A549 (cell line): ENCODE measurements around the gene COG5. TPM values are rescaled to one million over a fixed set of nuclear protein-coding genes. Genes with fewer than 3 reads are reported as not detected.

Source experiments
- ATAC-seq, 2 experiments: fragments of 200-7000 bp in 1 of 2; fragments of >200 bp in 1 of 2; cut with Nextera tagmentation in 1 of 2; cut with Tn5 transposase in 1 of 2; 3 replicates each; pipeline versions ENCODE4 v1.8.0 to v1.9.1; 2018 to 2020; ENCODE audit warnings: mild to moderate bottlenecking in 1 of 2, moderate library complexity in 1 of 2
- CTCF ChIA-PET: fragments of 300-600 bp; sonication (Branson Sonifier 250); formaldehyde crosslinking; extraction: SDS; loops from one replicate; lab custom pipeline; 2021; ENCODE audit warnings: antibody characterized with exemption, inconsistent platforms; lab: Yijun Ruan, JAX
- POLR2A ChIA-PET: fragments of 350-600 bp; formaldehyde crosslinking; extraction: SDS; loops from one replicate; lab custom pipeline; 2021; ENCODE audit warnings: antibody characterized with exemption, inconsistent platforms; lab: Yijun Ruan, JAX
- DNase-seq, 2 experiments: peaks; one replicate each; pipeline versions ENCODE4 v3.0.0 to v3.0.0-alpha.2; 2011 to 2016; ENCODE audit warnings: low read depth in 1 of 2, low spot score in 1 of 2
- FAIRE-seq: peaks from 2 replicates; lab custom pipeline; 2011; peaks lifted over from hg19 to GRCh38; lab: Jason Lieb, UNC
- H3K27ac ChIP-seq, 2 experiments: fragments of >200 bp; sonication (Bioruptor Twin); formaldehyde crosslinking; 3 replicates each; pipeline ENCODE4 v1.5.1; 2016 to 2017
- H3K4me1 ChIP-seq: fragments of >200 bp; sonication (Bioruptor Twin); formaldehyde crosslinking; 3 replicates; pipeline ENCODE4 v1.6.1; 2016
- H3K4me2 ChIP-seq: fragments of >200 bp; sonication (Bioruptor Twin); formaldehyde crosslinking; 3 replicates; pipeline ENCODE4 v1.6.1; 2016
- H3K4me3 ChIP-seq: fragments of >200 bp; sonication (Bioruptor Twin); formaldehyde crosslinking; 3 replicates; pipeline ENCODE4 v1.5.1; 2016
- H3K9me3 ChIP-seq: fragments of >200 bp; sonication (Bioruptor Twin); formaldehyde crosslinking; 3 replicates; pipeline ENCODE4 v1.6.1; 2016
- CEBPB ChIP-seq, 2 experiments: fragments of >200 bp in 1 of 2; sonication (Bioruptor Twin) in 1 of 2; formaldehyde crosslinking in 1 of 2; IDR thresholded peaks; 2 replicates each; pipeline ENCODE4 v1.6.1; 2012 to 2016
- CHD2 ChIP-seq: fragments of 150-350 bp; IDR thresholded peaks from 2 replicates; pipeline ENCODE4 v1.6.1; 2014; ENCODE audit warnings: low read length; ENCODE audit not compliant: partially characterized antibody
- FOSL2 ChIP-seq, 2 experiments: fragments of 450-650 bp in 1 of 2; fragments of >200 bp in 1 of 2; sonication (Bioruptor Twin) in 1 of 2; formaldehyde crosslinking; IDR thresholded peaks; 2 replicates each; pipeline versions ENCODE4 v1.5.0 to v1.6.1; 2016 to 2020; ENCODE audit warnings: mild to moderate bottlenecking in 1 of 2, moderate library complexity in 1 of 2
- HOXA7 ChIP-seq: fragments of 250-450 bp; sonication (Bioruptor Pico); IDR thresholded peaks from 2 replicates; pipeline ENCODE4 v1.5.0; 2020; ENCODE audit warnings: mild to moderate bottlenecking, moderate library complexity
- JUN ChIP-seq, 2 experiments: fragments of >200 bp; sonication (Bioruptor Twin); formaldehyde crosslinking; IDR thresholded peaks; 2 replicates in 1 of 2; 3 replicates in 1 of 2; pipeline ENCODE4 v1.6.1; 2016 to 2017
- MAFK ChIP-seq: fragments of 450-650 bp; IDR thresholded peaks from 2 replicates; pipeline ENCODE4 v1.6.1; 2014; ENCODE audit not compliant: partially characterized antibody
- PHF8 ChIP-seq: fragments of 200-600 bp; sonication (generic); IDR thresholded peaks from 2 replicates; pipeline ENCODE4 v1.6.1; 2016; ENCODE audit warnings: low read depth, mild to moderate bottlenecking, antibody characterized with exemption, moderate library complexity, borderline replicate concordance
- RAD21 ChIP-seq, 2 experiments: fragments of >200 bp in 1 of 2; sonication (Bioruptor Twin) in 1 of 2; formaldehyde crosslinking in 1 of 2; IDR thresholded peaks in 1 of 2; conservative IDR thresholded peaks in 1 of 2; 2 replicates in 1 of 2; 3 replicates in 1 of 2; pipeline ENCODE4 v1.6.1; 2012 to 2018; ENCODE audit warnings: inconsistent platforms in 1 of 2
- RARB ChIP-seq: fragments of 250-450 bp; sonication (Bioruptor Pico); IDR thresholded peaks from 2 replicates; pipeline ENCODE4 v1.8.0; 2021; ENCODE audit warnings: mild to moderate bottlenecking, moderate library complexity
- RNF2 ChIP-seq: fragments of 200-600 bp; sonication (generic); IDR thresholded peaks from 2 replicates; pipeline ENCODE4 v1.6.1; 2016; ENCODE audit warnings: low read depth, mild to moderate bottlenecking, antibody characterized with exemption, moderate library complexity, borderline replicate concordance
- TP53 ChIP-seq: fragments of 250-450 bp; sonication (Bioruptor Pico); IDR thresholded peaks from 2 replicates; pipeline ENCODE4 v1.5.0; 2021; ENCODE audit warnings: mild to moderate bottlenecking, moderate library complexity
- WGBS: methylation state at CpG from one replicate; pipeline ENCODE4 v1.1.6; 2017; ENCODE audit errors: missing lambda C conversion rate; 5-methylcytosine and 5-hydroxymethylcytosine counted together
- polyA plus RNA-seq, 4 experiments: library from polyadenylated mRNA; depleted of rRNA in 3 of 4; stranded (reverse); fragments of >200 nt; fragmentation: RNase III in 1 of 4; extraction: RNeasy Plus Mini Kit Qiagen cat#74134 plus additional on column Dnase treatment in 1 of 4; gene quantifications; 2 replicates in 3 of 4; 3 replicates in 1 of 4; pipeline ENCODE4 v1.2.3, GENCODE V29; 2011 to 2017
- TF ChIP-seq, protein P1 (sequence below): fragments of >200 bp; sonication (Bioruptor Twin); formaldehyde crosslinking; IDR thresholded peaks from 3 replicates; pipeline ENCODE4 v1.5.1; 2016
- TF ChIP-seq, protein P2 (sequence below): fragments of >200 bp; sonication (Bioruptor Twin); formaldehyde crosslinking; IDR thresholded peaks from 3 replicates; pipeline ENCODE4 v1.6.1; 2016
- TF ChIP-seq, protein P3 (sequence below): fragments of >200 bp; sonication (Bioruptor Twin); formaldehyde crosslinking; IDR thresholded peaks from 2 replicates; pipeline ENCODE4 v1.6.1; 2016
- TF ChIP-seq, protein P4 (sequence below): IDR thresholded peaks from 2 replicates; pipeline ENCODE4 v1.6.1; 2012; ENCODE audit warnings: low read depth, borderline replicate concordance
- TF ChIP-seq, protein P5 (sequence below): IDR thresholded peaks from 2 replicates; pipeline ENCODE4 v1.6.1; 2012
- TF ChIP-seq, protein P6 (sequence below): fragments of 450-650 bp; IDR thresholded peaks from 2 replicates; pipeline ENCODE4 v1.6.1; 2014; ENCODE audit warnings: antibody characterized with exemption

The COG5 gene
- polyA plus RNA-seq, 2 of the 4 experiments (the other 2 are of a cell fraction): 22.5 to 44.0 TPM

DNA sequence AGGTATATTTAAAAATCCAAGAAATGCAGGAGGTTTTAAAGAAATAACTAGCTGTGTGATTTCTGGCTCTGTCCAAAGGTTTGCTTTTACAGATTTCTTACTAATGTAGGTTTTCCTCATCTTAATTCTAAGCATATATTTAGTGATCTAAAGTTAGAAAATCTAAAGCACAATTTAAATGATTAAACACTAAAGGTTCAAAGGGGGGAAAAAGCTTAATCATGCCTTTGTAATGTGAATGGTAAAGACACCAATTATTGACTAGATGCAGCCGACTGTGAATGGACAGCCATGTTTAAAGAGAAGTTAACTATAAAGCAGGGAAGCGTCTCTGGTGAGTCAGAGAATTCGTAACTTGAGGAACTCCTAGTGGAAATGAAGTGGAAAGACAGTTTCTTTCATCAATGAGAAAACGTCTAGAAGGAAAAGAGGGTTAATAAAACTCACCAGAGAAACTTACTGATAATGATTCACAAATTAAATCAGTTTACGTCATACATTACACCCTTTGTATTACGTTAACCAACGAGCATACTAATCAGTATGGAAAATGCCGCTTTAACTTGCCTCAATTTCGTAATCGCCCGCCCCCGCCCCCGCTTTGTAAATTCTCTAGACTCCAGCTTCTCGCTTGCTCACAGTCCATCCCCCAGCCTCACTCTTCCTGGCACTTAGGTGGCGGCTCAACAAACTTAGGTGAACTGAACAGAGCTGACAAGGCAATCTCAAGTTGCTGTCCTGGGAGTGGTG, 396.1 kb downstream of the COG5 start:
- peaks cover 20% of the 10 kb centered on the region; the same call in 2 of the 3 replicates for H3K4me1 ChIP-seq

DNA sequence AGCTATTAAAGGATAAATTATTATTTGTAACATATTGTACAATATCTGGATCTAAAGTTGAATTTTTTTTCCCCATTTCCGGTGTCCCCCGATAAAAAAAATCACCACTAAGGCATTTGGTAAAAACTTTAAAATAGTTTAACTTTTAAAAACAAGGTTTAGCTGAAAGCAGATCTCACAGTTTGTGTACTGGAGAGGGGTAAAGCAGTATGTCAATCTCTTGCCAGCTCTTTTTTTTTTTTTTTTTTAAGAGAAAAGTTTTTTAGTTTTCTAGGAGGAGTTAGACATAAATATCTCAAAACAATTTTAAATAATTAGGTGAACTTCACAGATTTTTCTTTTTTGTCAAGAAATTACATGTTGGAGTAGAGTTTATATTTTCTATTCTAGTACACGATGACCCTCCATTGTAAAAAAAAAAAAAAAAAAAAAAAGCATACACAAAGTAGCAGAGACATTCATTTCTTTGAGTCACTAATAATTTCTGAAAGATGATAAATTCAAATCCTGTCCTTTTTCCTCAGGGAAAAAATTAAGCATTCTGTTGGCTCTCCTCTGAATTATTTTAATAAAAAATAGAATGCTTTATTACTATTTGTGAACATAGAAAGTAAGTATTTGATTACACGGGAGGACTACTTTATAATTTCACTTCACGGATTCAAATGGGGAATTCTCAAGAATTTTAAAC, 396.8 kb downstream of the COG5 start:
- 21% methylated on average over 5 of the region's 5 CpGs for WGBS
- DNase-seq (no peak), ATAC-seq (no peak), FAIRE-seq (no peak)
- Histone ChIP-seq H3K4me2 (peak overlapping the region; percentile 84), H3K4me3 (peak overlapping the region; percentile 58), H3K4me1 (peaks cover 12% of the 10 kb centered on the region; the same call in 2 of the 3 replicates), H3K9me3 (no peaks in the 10 kb centered on the region), H3K27ac (peak overlapping the region; percentile 77 to 83)
- CTCF ChIA-PET: interaction anchor here (0.7 to 2.6 kb wide), 3 partner anchors 10 to 374 kb away, joined by 3 to 14 read pairs (median 4); no protein-coding TSS in a partner anchor
- no peak for TF ChIP-seq RNF2
- TF ChIP-seq, protein P1, sequence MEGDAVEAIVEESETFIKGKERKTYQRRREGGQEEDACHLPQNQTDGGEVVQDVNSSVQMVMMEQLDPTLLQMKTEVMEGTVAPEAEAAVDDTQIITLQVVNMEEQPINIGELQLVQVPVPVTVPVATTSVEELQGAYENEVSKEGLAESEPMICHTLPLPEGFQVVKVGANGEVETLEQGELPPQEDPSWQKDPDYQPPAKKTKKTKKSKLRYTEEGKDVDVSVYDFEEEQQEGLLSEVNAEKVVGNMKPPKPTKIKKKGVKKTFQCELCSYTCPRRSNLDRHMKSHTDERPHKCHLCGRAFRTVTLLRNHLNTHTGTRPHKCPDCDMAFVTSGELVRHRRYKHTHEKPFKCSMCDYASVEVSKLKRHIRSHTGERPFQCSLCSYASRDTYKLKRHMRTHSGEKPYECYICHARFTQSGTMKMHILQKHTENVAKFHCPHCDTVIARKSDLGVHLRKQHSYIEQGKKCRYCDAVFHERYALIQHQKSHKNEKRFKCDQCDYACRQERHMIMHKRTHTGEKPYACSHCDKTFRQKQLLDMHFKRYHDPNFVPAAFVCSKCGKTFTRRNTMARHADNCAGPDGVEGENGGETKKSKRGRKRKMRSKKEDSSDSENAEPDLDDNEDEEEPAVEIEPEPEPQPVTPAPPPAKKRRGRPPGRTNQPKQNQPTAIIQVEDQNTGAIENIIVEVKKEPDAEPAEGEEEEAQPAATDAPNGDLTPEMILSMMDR: no peak
- TF ChIP-seq, protein P2, sequence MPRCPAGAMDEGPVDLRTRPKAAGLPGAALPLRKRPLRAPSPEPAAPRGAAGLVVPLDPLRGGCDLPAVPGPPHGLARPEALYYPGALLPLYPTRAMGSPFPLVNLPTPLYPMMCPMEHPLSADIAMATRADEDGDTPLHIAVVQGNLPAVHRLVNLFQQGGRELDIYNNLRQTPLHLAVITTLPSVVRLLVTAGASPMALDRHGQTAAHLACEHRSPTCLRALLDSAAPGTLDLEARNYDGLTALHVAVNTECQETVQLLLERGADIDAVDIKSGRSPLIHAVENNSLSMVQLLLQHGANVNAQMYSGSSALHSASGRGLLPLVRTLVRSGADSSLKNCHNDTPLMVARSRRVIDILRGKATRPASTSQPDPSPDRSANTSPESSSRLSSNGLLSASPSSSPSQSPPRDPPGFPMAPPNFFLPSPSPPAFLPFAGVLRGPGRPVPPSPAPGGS: no peak
- TF ChIP-seq RARB (CRISPR knock-in tag): no peak
- TF ChIP-seq PHF8: no peak
- TF ChIP-seq, protein P3, sequence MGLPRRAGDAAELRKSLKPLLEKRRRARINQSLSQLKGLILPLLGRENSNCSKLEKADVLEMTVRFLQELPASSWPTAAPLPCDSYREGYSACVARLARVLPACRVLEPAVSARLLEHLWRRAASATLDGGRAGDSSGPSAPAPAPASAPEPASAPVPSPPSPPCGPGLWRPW: no peak
- TF ChIP-seq, protein P4, sequence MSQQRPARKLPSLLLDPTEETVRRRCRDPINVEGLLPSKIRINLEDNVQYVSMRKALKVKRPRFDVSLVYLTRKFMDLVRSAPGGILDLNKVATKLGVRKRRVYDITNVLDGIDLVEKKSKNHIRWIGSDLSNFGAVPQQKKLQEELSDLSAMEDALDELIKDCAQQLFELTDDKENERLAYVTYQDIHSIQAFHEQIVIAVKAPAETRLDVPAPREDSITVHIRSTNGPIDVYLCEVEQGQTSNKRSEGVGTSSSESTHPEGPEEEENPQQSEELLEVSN: no peak
- TF ChIP-seq, protein P5, sequence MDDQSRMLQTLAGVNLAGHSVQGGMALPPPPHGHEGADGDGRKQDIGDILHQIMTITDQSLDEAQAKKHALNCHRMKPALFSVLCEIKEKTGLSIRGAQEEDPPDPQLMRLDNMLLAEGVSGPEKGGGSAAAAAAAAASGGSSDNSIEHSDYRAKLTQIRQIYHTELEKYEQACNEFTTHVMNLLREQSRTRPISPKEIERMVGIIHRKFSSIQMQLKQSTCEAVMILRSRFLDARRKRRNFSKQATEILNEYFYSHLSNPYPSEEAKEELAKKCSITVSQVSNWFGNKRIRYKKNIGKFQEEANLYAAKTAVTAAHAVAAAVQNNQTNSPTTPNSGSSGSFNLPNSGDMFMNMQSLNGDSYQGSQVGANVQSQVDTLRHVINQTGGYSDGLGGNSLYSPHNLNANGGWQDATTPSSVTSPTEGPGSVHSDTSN: no peak
- TF ChIP-seq FOSL2 (IDR thresholded peaks at IDR 0.05): no peak
- TF ChIP-seq FOSL2 (CRISPR knock-in tag; IDR thresholded peaks at IDR 0.05): no peak
- TF ChIP-seq TP53 (CRISPR knock-in tag): no peak
- POLR2A ChIA-PET: interaction anchor here (0.6 to 2.0 kb wide), 5 partner anchors 8 to 882 kb away, joined by 3 to 11 read pairs (median 6); partner anchors contain the start of gene NAMPT

More for the DNA sequence above, 396.1 kb downstream of the COG5 start:
- TF ChIP-seq, protein P6, sequence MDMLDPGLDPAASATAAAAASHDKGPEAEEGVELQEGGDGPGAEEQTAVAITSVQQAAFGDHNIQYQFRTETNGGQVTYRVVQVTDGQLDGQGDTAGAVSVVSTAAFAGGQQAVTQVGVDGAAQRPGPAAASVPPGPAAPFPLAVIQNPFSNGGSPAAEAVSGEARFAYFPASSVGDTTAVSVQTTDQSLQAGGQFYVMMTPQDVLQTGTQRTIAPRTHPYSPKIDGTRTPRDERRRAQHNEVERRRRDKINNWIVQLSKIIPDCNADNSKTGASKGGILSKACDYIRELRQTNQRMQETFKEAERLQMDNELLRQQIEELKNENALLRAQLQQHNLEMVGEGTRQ: no peak
- TF ChIP-seq HOXA7 (no peak), CEBPB (IDR thresholded peaks at IDR 0.05) (peak; percentile 52 to 81), FOSL2 (IDR thresholded peaks at IDR 0.05) (no peak), FOSL2 (CRISPR knock-in tag; IDR thresholded peaks at IDR 0.05) (peak; percentile 92), RAD21 (conservative IDR thresholded peaks at IDR 0.05 in 1 of 2, IDR thresholded peaks at IDR 0.05 in 1 of 2) (peak; percentile 9 to 22; a peak in 1 of 5 replicates), MAFK (peak; percentile 24), PHF8 (no peak), JUN (IDR thresholded peaks at IDR 0.05) (peak in 1 of 2 experiments; percentile 8; a peak in 1 of 5 replicates), CHD2 (peak; percentile 22)
- TF ChIP-seq, protein P1: peak; percentile 38
- peak; percentile 84 to 86 for DNase-seq
- Histone ChIP-seq H3K4me3 (peak overlapping the region; percentile 58), H3K4me2 (peak overlapping the region; percentile 84), H3K27ac (peak overlapping the region; percentile 77 to 83), H3K9me3 (no peaks in the 10 kb centered on the region)
- ATAC-seq: peak; percentile 48 to 52
- CTCF ChIA-PET: interaction anchor here (0.6 to 2.6 kb wide), 9 partner anchors 11 to 667 kb away, joined by 3 to 14 read pairs (median 5); no protein-coding TSS in a partner anchor
- POLR2A ChIA-PET: interaction anchor here (0.7 to 2.9 kb wide), 12 partner anchors 9 to 883 kb away, joined by 3 to 28 read pairs (median 5); partner anchors contain the start of genes CBLL1, COG5, DUS4L and NAMPT
- under 1% methylated on average over 15 of the region's 15 CpGs for WGBS
- peak; percentile 79 for FAIRE-seq
